BJ (cell line): ENCODE measurements around the gene C1orf116. TPM values are rescaled to one million over a fixed set of nuclear protein-coding genes. Genes with fewer than 3 reads are reported as not detected.

Experiments used
- CTCF ChIA-PET: fragments of 350-600 bp; formaldehyde crosslinking; extraction: SDS; loops from one replicate; lab custom pipeline; 2021; ENCODE audit warnings: antibody characterized with exemption, inconsistent platforms; lab: Yijun Ruan, JAX
- POLR2A ChIA-PET: fragments of 300-600 bp; sonication (Branson Sonifier 250); formaldehyde crosslinking; extraction: SDS; loops from one replicate; lab custom pipeline; 2021; ENCODE audit warnings: antibody characterized with exemption; lab: Charles Lee
- DNase-seq: peaks from one replicate; pipeline ENCODE4 v3.0.0-alpha.2; 2011; ENCODE audit warnings: low read depth
- H3K27me3 ChIP-seq: 2 replicates; pipeline ENCODE4 v1.6.0; 2011; ENCODE audit warnings: low read length; ENCODE audit not compliant: control insufficient read depth, insufficient read depth
- H3K36me3 ChIP-seq: 2 replicates; pipeline ENCODE4 v1.5.1; 2011; ENCODE audit warnings: low read length; ENCODE audit not compliant: control insufficient read depth, insufficient read depth
- H3K4me3 ChIP-seq: 2 replicates; pipeline ENCODE4 v1.5.1; 2011; ENCODE audit warnings: low read depth, mild to moderate bottlenecking, control low read depth, low read length
- CTCF ChIP-seq: IDR thresholded peaks from 2 replicates; pipeline ENCODE4 v1.5.1; 2011; ENCODE audit warnings: low read depth, mild to moderate bottlenecking, control low read depth, inconsistent platforms, low read length, moderate library complexity; ENCODE audit not compliant: insufficient read depth
- polyA plus RNA-seq: library from polyadenylated mRNA; depleted of rRNA; stranded (reverse); fragments of >200 nt; gene quantifications from 2 replicates; pipeline ENCODE4 v1.2.3, GENCODE V29; 2011

The C1orf116 gene
- polyA plus RNA-seq, 1 experiment: not detected

GRCh38 chr1:207025146-207025880, 7.2 kb downstream of the C1orf116 start:
- no peak for DNase-seq
- no peak for TF ChIP-seq CTCF
- Histone ChIP-seq H3K27me3 (no peaks in the 10 kb centered on the region), H3K4me3 (no peak overlapping the region), H3K36me3 (no peaks in the 10 kb centered on the region)
- ChIA-PET CTCF (interaction anchor here (0.8 to 1.7 kb wide), 3 partner anchors 19 to 24 kb away, joined by 3 to 10 read pairs (median 3); no protein-coding TSS in a partner anchor), POLR2A (interaction anchor here (0.7 kb wide), 1 partner anchor 15 kb away, joined by 6 read pairs; no protein-coding TSS in a partner anchor)

GRCh38 chr1:207024202-207025145, 8.1 kb downstream of the C1orf116 start:
- POLR2A ChIA-PET: interaction anchor here (0.6 to 0.7 kb wide), 2 partner anchors 10 to 16 kb away, joined by 3 to 6 read pairs; no protein-coding TSS in a partner anchor
- Histone ChIP-seq H3K4me3 (no peak overlapping the region), H3K27me3 (no peaks in the 10 kb centered on the region), H3K36me3 (no peaks in the 10 kb centered on the region)
- no peak for TF ChIP-seq CTCF
- DNase-seq: no peak
- CTCF ChIA-PET: interaction anchor here (1.1 to 1.7 kb wide), 4 partner anchors 19 to 41 kb away, joined by 3 to 10 read pairs (median 4); no protein-coding TSS in a partner anchor

- POLR2A ChIA-PET: no interaction called here
- DNase-seq: no peak
- Histone ChIP-seq H3K4me3 (no peak overlapping the region), H3K27me3 (no peaks in the 10 kb centered on the region), H3K36me3 (no peaks in the 10 kb centered on the region)
- CTCF ChIA-PET: interaction anchor here (0.7 to 1.7 kb wide), 4 partner anchors 10 to 40 kb away, joined by 3 to 8 read pairs (median 4); no protein-coding TSS in a partner anchor
- no peak for TF ChIP-seq CTCF
Observed at GRCh38 chr1:207022996-207023679, 9.4 kb downstream of the C1orf116 start.

DNA sequence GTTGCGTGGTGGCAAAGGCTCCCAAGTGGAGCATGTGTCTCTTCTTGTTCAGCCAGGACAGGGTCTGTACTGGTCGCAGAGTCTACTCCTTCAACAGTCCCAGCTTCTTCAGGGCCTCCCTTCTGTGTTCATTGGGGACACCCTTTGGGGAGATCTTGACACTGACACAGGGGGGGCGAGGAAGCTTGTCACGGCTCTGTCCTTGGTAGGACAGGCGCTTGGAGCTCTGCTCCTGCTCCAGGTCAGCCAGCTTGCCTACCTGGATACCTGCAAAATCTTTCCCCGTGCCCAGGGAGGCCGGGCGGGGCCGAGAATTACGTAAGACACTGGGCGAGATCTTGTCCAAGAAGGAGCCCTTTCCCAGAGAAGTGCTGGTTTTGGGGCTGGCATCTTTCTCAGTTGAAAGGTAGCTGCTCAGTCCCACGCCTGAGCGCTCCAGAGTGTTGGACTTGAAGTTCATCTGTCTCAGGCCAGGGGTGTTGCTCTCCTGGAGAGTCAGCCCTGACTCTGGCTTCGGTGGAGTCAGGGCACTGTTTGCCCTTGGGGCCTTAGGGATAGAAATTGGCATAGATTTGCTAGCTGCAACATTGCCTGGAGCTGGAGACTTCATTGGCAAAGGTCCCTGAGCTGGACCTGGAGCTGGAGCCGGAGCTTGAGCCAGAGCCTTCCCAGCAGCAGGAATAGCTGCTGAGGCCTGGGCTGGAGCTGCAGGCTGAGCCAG, 10.5 kb downstream of the C1orf116 start:
- Histone ChIP-seq H3K36me3 (no peaks in the 10 kb centered on the region), H3K27me3 (no peaks in the 10 kb centered on the region), H3K4me3 (no peak overlapping the region)
- TF ChIP-seq CTCF: no peak
- POLR2A ChIA-PET: interaction anchor here (0.6 kb wide), 1 partner anchor 115 kb away, joined by 3 read pairs; no protein-coding TSS in a partner anchor
- DNase-seq: no peak
- CTCF ChIA-PET: interaction anchor here (0.7 to 1.6 kb wide), 2 partner anchors 9 to 15 kb away, joined by 4 to 8 read pairs; no protein-coding TSS in a partner anchor
